Ascending aorta (tissue), 2 donors: ENCODE data around the gene PER3. TPM values are rescaled to one million over a fixed set of nuclear protein-coding genes. Genes with fewer than 3 reads are reported as not detected.

ENCODE experiments used
- DNase-seq, 2 donors: peaks; one replicate each; pipeline ENCODE4 v3.0.0-alpha.2; 2019; ENCODE audit warnings: low spot score in 2 of 2
- H3K27ac ChIP-seq, 2 donors: fragments of 200-600 bp; sonication (generic); one replicate each; pipeline ENCODE4 v1.5.1; 2016 to 2017; ENCODE audit warnings: mild to moderate bottlenecking in 1 of 2
- H3K27me3 ChIP-seq: fragments of 200-600 bp; sonication (generic); one replicate; pipeline ENCODE4 v1.5.1; 2017
- H3K36me3 ChIP-seq, 2 donors: fragments of 200-600 bp; sonication (generic); one replicate each; pipeline ENCODE4 v1.5.1; 2016
- H3K4me1 ChIP-seq, 2 donors: fragments of 200-600 bp; sonication (generic); one replicate each; pipeline ENCODE4 v1.5.1; 2016 to 2017; ENCODE audit warnings: mild to moderate bottlenecking in 1 of 2
- H3K4me3 ChIP-seq, 2 donors: fragments of 200-600 bp; sonication (generic); one replicate each; pipeline ENCODE4 v1.5.1; 2016 to 2017; ENCODE audit warnings: mild to moderate bottlenecking in 1 of 2
- H3K9me3 ChIP-seq, 2 donors: fragments of 200-600 bp; sonication (generic); one replicate each; pipeline ENCODE4 v1.5.1; 2016
- CTCF ChIP-seq, 3 experiments: fragments of 200-600 bp in 2 of 3; fragments of 450-650 bp in 1 of 3; sonication (generic) in 2 of 3; IDR thresholded peaks; one replicate each; pipeline ENCODE4 v1.5.1; 2016 to 2019; ENCODE audit warnings: antibody characterized with exemption in 3 of 3, mild to moderate bottlenecking in 1 of 3, moderate library complexity in 1 of 3
- intact Hi-C: fragments of 100-400 bp; cut with DNase I; formaldehyde crosslinking; loops from one replicate; pipeline ENCODE4 v1.15.1; 2023
- total RNA-seq: library from RNA; depleted of rRNA; stranded (reverse); fragments of >200 nt; gene quantifications from one replicate; pipeline ENCODE4 v1.1.0, GENCODE V29; 2016

PER3 gene
- total RNA-seq, 1 donor from 2014 or later: 8.1 TPM

GRCh38 chr1:7893529-7894180, 109.6 kb downstream of the PER3 start:
- no peak overlapping the region for H3K4me3 ChIP-seq
- peak; percentile 54 to 86 for DNase-seq

More at GRCh38 chr1:7893529-7894180, 109.6 kb downstream of the PER3 start:
- Histone ChIP-seq H3K36me3 (no peaks in the 10 kb centered on the region), H3K4me1 (peaks cover 0 to 5% of the 10 kb centered on the region in 2 donors), H3K27me3 (no peaks in the 10 kb centered on the region), H3K9me3 (no peaks in the 10 kb centered on the region), H3K27ac (no peak overlapping the region)
- intact Hi-C loops: no loop called here
- TF ChIP-seq CTCF (IDR thresholded peaks at IDR 0.05): no peak

Other genes with a start within 250 kb of the PER3 start
- 79.1 TPM for gene VAMP3, start 13.0 kb upstream of the PER3 start, total RNA-seq
- gene UTS2, start 68.8 kb downstream of the PER3 start, total RNA-seq: not detected
- not detected for gene TNFRSF9, start 156.5 kb downstream of the PER3 start, total RNA-seq
- gene PARK7, start 177.4 kb downstream of the PER3 start, total RNA-seq: 103 TPM
- 59.7 TPM for gene ERRFI1, start 242.0 kb downstream of the PER3 start, total RNA-seq